ENCODE data around the gene FABP6.
"Not testable (repeated sequence)": the region's sequence is repeated elsewhere in the genome, so short reads cannot be mapped to it uniquely, and the experiment has no call there.

The FABP6 gene

DNA sequence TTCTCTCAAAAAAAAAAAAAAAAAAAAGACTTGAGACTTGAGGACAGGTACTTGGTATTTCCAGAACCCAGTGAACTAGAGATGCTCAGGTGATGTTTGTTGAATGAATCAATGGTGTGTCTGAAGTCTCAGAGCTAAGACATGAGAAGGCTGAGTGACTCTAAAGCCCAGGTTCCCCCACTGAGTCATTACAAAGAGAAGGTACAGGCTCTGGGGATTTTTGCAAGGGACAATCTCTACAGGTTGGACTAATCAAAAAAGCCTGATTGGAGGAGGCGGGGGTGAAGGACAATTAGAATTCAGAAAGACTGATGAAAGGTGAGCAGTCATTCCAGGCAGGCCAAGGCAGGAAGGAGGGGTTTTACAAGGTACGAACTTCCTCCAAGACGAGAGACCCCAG lies 8.2 kb upstream of the FABP6 start:
- no peak for DNase-seq

DNA sequence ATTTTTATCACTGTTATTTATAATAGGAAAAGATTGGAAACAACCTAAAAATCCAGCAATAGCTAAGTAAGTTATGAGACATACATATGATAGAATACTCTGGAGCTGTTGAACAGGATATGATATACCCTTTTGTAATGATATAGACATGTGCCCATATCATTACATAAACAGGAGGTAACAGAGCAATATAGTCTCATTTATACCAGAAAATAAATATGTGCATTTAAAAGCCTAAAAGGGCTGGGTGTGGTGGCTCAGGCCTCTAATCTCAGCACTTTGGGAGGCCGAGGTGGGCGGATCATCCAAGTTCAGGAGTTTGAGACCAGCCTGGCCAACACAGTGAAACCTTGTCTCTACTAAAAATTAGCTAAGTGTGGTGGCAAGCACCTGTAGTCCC lies 2.3 kb upstream of the FABP6 start:
- DNase-seq: no peak

DNA sequence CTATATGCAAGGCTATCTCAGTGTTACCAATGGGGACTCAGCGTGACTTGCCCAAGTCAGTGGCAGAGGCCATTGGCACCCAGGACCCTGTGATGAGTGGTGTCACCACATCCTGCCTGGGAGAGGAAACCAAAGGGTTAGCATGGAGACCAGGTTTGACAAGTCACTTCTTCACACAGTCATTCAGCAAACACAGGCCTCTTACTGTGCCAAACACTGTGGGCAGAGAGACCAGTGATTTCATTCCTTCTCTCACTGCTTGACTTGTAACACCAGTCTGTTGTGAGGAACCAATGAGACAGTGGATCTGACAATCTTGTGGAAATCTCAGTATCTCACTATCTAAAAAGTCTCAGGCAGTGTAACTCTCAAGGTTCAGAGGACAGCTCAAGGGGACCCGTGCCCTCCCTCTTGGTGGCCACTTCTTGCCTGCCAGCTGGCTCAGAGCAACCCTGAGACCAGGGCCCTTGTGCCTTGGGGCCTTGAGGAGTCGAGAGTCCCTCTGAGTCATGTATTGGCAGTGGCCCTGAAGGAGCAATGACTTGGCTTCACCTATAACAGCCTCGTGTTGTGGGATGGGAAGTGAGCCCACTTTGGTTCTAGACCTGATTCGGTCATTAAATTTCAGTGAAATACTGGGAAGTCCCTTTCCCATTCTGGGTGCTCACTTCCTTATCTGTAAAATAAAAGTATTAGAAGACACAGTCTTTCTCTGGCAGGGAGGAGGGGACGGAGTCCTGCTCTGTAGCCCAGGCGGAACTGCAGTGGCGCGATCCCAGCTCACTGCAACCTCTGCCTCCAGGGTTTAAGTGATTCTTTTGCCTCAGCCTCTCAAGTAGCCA lies 1.6 kb downstream of the FABP6 start:
- DNase-seq: no peak

DNA sequence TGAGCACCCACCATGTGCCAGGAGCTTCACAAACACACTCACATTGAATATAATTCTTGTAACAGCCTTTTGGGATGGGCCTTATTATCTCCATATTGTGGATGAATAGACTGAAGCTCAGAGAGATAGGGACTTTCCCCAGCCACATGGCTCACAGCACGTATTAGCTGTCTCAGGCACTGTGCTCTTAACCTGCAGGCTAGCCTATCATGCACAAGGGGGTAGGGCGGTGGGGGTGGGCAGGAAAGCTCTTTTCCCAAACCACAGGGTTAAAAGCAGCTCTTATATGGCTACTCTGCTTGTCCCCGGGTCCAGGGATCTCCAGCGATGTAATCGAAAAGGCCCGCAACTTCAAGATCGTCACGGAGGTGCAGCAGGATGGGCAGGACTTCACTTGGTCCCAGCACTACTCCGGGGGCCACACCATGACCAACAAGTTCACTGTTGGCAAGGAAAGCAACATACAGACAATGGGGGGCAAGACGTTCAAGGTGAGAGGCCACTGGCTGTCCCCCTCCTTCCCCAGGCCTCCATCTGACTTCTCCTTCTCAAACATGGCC lies 2.6 kb downstream of the FABP6 start:
- no peak for DNase-seq

DNA sequence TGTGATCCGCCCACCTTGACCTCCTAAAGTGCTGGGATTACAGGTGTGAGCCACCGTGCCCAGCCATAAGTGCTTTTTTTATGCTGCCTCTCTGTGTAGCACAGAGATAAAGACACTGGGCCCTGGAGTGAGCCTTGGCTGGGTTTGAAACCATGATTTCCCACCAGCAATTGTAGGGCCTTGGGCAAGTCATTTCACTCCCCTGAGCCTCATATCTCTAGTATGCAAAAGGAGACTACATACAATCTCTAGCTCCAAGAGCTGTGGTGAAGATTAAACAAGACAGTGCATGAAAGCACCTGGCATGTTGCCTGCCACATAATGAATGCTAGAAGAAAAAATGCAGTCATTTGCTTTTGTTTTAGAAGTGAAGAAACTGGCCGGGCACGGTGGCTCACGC lies 3.9 kb downstream of the FABP6 start:
- no peak for DNase-seq

DNA sequence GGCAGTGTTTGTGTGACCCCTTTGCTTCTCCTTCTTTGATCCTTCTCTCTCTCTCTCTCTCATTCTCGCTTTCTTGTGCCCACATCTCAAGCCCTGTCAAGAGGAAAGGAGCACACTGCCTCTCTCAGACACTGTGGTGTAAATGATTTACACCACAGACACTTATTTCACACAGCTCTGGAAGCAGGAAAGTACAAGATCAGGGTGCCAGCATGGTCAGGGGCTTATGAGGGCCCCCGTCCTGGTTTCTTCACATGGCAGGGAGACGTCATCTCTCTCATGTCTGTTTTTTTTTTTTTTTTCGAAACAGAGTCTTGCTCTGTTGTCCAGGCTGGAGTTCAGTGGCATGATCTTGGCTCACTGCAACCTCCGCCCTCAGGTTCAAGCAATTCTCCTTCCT lies 6.4 kb downstream of the FABP6 start:
- DNase-seq: no peak

DNA sequence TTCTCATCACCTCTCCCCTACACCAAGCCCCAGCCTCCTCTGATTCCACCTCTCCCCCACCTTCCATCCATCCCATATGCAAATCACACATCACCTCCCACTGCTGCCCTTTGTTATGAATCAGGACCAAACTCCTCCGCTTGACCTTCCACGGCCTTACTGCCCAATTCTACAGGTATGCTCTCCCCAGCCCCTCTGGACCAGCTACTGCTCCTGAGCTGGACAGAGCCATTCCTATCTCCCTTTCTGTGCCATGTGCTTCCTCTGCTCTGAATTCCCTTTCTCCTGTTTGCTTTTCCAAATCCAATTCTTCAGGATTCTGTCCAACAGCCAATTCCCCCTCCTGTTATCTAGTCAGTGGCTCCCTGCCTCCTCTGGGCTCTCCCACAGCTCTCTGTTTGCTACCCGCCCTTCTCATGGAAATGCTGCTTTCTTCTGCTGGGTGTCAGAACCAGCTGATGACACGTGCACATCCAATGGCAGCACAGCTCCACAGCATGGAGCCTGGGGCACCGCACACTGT lies 8.3 kb downstream of the FABP6 start:
- DNase-seq: no peak

DNA sequence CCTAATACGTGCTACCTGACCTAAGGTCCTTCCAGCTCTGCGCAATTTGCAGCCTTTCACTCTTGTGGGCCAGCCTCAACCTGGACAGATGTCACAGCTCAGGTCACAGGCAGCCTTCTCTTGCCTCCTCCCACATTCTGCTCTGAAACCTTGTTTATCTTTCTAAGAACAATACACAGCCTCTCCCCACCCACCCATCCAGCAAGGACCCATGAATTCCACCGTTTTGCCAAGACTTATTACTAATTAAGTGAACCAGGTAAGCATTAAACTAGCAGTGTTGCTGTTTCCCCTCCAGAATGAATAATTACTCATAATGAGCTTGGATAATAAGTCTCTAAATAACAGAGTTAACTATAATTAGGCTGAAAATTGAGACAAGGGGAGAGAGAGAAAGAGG lies 11.0 kb downstream of the FABP6 start:
- DNase-seq: no peak

DNA sequence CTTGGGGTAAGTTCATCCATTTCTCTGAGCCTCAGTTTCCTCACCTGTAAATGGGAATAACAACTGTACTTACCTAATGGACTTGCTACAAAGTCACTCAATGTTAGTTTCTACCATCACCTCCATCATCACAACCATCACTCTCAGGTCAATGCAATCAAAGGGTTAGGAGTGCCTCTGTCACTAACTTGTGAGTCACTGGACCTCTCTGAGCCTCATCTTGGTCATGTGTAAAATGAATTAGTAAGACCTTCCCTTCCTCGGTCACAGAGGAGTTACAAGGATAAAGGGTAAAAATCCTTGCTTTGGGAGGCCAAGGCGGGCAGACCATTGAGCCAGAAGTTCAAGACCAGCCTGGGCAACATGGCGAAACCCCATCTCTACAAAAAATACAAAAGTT lies 12.8 kb downstream of the FABP6 start:
- DNase-seq: no peak

DNA sequence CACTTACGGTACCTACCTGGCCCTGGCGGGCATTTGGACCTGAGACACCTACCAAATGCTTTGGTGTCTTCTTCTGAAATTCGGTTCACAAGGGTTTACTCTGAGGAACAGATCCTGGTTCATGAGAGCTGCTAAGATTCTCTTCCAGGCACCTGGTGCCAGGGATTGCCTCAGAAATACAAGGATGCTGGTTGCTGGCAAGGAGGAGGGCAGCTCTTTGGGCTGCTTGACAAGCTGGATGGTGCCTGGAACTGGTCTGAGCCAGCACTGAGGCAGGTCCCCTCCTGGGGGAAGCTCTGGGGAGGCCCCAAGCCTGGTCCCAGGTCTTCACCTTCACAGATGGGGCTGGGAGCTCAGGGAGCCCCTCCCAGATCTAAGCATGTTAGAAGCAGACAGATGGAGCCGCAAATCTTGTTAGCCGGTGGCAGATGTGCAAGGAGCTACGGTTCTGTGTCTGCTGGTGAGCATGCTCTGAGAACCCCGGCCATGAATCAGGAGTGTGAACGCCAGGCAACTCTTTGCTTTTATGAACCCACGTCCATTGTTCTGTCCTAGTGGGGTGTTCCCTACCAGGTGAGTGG lies 16.3 kb downstream of the FABP6 start:
- DNase-seq: no peak

DNA sequence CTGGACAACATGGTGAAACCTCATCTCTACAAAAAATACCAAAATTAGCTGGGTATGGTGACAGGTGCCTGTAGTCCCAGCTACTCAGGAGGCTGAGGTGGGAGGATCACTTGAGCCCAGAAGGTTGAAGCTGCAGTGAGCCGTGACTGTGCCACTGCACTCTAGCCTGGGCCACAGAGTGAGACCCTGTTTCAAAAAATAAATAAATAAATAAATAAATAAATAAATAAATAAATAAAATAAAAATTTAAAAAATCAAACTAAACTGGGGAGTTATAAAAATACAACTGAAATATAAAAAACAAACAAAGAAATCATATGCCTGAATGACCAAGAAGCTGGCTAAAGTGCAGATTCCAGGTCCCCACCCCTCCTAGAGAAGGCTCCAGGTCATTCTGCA lies 20.3 kb downstream of the FABP6 start:
- DNase-seq: not testable (repeated sequence)

DNA sequence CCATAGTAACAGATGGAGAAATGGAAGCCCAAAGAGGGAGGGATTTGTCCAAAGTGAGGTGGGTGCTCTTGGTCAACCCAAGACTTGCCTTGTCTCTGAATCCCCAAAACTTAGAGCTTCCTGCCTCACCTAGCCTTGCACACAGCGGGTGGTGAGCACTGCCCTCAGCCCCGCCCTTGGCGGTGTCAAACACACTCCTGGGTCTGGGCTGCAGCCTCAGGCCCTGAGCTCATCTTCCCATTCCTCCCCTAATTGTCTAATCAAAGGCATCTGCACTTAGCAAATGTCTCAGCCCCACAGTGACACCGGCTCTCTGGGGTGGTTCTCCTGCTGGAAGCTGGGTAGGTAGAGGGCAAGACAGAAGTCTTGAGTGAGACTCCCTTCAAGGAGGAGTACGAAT lies 20.9 kb downstream of the FABP6 start:
- DNase-seq: no peak

DNA sequence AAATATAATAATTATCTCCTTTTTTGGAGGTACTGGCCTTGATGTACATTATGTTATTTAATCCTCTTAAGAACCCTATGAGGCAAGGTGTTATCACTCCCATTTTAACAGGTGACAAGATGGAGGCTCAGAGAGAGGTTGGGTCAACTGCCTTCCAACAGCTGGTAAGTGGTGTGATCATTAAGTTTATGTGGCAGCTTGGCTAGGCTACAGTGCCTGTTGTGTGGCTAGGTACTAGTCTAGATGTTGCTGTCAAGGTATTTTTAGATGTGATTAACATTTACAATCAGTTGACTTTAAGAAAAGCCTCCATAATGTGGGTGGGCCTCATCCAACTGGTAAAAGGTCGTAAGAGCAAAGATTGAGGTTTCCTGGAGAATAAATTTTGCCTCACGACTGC lies 21.5 kb downstream of the FABP6 start:
- DNase-seq: no peak

DNA sequence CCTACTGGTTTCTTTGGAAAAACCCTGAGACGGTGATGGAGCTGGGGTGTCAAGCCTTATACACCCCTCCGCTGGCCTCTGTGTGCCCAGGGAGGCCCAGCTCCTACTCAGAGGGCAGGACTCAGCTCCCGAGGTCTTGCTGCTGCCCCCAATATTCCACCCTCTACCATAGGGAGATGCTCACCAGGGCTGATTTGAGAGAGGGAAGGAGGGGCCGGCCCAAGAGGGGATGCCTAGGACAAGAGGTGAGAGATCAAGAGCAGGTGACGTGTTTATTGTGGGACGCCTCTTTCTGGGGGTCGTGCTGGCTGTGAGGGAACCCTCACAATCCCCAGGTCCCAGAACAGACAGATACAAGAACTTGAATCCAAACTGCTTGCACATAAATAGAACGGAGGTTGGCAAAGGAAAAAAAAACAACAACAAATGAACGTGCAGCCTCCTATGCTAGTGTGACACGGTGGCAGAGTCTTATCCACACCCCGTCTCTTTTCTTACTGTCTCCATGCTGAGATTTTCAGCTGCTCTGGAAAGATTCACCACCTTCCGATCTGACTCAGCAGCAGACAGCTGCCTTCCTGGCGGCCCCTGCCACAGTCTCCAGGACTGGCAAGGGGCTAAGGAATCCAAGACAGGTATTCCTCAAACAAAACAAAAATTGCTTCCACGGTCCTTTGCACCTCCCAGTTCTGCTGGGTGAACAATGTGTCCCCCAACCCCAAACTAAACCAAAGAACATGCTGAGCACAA lies 22.3 kb downstream of the FABP6 start:
- DNase-seq: no peak

DNA sequence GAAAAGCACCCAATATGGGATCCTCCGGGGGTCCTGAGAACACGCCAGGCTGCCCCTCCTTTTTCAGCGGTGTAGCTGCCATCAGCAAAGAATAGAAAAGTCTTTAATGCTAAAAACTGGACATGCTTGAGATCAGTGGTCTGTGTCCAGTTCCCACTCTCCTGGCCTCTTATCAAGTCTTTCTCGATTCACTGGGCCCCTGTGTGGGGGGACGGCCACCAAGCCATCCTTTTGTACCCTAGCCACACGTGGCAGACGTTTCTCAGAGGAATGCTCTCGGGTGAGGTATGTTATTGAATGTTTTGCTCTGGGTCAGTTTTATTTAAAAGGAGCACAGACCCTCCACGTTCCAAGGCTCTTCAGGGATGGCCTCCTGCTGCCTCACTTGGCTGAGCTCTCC lies 23.6 kb downstream of the FABP6 start:
- DNase-seq: no peak

DNA sequence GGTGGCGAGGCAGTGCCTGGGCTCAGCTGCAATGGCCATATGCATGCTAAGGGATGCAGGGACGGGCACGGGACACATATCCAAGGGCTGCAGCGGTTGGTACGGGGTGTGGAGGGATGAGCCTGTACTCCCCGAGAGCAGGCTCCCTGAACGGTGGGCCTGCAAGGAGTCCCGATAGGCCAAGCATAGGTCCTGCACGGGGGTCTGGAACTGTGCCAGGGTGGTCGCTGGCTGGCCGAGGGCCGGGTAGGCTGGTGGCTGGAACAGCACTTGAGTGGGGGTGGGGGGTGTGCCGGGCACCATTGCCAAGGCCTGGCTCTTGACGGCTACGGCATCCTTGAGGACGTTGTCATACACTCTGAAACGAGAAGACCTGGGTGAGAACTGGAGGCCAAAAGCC lies 24.1 kb downstream of the FABP6 start:
- no peak for DNase-seq

DNA sequence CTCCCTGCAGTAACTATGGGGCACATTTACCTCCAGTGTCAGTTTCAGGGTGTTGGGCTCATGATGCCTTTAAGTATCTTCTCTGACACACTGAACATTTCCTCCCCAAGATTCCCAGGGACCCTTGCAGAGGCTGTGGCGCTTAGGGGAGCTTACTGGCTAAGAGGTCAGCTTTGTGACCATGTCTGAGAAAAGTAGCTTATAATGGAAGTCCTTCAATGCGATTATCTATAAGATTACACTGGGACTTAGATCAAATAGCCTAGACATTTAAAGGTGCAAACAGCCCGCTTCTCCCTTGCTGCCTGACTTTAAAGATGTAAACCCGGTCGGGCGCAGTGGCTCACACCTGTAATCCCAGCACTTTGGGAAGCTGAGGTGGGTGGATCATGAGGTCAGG lies 25.4 kb downstream of the FABP6 start:
- DNase-seq: no peak

DNA sequence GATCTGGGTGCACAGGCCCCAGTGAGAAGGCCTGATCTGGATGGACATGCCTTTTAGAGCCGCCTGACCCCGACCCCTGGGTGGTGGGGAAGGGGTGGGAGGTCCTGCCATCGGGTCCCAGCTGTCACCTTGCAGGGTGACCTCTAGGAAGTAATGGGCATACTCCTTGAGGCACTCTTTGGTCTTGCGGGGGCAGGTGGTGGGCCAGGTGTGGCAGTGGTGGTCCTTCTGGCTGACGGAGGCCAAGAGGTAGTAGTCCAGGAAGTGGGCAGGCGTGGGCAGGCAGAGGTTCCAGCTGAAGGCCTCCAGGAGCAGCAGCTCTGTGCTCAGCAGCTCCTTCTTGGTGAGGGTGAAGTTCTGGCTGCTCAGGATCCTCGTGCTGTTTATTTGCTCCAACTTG lies 30.0 kb downstream of the FABP6 start:
- no peak for DNase-seq

DNA sequence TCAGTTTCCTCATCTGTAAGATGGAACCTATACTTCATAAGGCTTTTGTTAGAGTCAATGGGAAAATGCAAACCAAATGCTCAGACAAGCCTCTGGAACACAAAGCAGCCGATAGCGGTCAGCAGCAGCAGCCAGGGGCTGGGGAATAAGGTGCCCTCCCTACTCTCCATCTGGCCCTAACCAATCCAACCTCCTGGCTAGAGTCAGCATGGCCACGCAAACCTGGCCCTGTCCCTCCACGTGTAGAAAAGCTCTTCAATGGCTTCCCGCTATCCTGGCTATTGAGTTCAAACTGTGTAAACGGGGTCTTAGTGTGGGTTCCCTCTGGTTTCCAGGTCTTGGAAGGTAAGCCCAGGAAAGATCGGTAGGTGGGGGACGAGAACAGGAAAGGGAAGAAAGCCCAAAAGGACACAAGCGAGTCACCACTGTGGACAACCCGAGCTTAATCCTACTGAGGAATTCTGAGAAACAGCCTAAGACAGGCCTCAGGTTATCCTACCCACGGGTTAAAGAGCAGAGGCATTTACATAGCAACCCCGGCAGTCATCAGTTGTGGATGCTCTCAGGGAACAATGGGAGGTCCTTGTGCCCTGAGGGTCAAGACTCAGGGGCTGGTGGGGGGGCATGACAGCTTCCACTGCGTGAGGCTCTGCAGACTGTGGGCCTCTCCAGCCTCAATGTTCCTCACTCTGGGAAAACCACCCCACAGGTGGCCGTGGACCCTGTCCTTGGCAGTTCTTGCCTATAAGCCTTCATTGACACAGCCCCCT lies 30.9 kb downstream of the FABP6 start:
- DNase-seq: no peak

DNA sequence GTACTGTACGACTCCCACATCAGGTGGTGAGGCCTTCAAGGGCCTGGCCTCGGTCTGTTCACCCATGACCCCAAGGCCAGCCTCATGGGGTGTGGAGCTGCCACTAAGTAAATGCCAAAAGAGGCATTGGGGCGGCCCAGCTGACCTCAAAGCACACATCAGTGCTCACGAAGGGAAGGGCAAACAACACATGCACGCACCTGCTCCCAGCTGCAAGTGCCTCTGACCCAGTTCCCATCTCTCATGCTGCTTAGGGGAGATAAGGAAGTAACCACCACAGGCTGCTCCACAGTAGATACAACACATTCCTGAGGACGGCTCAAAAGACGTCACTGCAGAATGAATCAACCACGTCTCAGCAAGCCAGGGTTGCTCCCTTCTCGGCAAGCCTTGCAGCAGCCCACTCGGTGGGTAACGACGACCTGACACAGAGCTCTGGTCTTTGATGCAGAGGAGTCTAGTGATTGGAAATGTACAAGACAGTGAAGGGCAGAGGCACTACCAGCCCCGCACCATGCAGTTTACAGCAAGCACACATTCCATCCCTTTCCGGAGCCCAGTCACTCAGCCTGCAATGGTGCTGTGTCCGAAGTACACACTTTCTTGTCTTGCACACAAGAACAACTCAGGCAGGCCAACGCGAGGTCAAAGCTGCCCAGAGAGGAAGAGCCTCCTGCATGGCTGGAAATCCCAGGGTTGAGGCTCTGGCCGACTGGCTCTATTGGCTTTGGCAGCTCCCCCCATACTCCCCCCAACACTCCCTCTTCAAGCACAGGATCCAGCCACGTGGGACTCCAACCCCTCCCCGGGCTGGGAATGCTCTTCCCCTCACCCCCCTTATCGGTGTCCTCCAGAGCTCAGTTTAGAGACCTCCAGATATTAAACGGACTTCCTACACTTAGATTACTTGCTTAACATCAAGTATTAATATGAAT lies 31.8 kb downstream of the FABP6 start:
- DNase-seq: no peak

Measured in central memory CD4-positive, alpha-beta T cell (primary cell).